C4-2B (cell line): Measurements from ENCODE around the gene C17orf58.

Experiments used
- H3K27ac ChIP-seq: fragments of 450-650 bp; 2 replicates; pipeline ENCODE4 v1.5.1; 2017
- CTCF ChIP-seq: fragments of 450-650 bp; conservative IDR thresholded peaks from 2 replicates; pipeline ENCODE4 v1.5.1; 2017; ENCODE audit warnings: mild to moderate bottlenecking
- ZFX ChIP-seq: fragments of 450-650 bp; IDR thresholded peaks from 2 replicates; pipeline ENCODE4 v1.6.1; 2017

Gene C17orf58

GRCh38 chr17:67995570-67996263 lies 552 bp downstream of the C17orf58 start:
- TF ChIP-seq ZFX (no peak), CTCF (no peak)
- peak overlapping the region; percentile 35 for H3K27ac ChIP-seq

DNA sequence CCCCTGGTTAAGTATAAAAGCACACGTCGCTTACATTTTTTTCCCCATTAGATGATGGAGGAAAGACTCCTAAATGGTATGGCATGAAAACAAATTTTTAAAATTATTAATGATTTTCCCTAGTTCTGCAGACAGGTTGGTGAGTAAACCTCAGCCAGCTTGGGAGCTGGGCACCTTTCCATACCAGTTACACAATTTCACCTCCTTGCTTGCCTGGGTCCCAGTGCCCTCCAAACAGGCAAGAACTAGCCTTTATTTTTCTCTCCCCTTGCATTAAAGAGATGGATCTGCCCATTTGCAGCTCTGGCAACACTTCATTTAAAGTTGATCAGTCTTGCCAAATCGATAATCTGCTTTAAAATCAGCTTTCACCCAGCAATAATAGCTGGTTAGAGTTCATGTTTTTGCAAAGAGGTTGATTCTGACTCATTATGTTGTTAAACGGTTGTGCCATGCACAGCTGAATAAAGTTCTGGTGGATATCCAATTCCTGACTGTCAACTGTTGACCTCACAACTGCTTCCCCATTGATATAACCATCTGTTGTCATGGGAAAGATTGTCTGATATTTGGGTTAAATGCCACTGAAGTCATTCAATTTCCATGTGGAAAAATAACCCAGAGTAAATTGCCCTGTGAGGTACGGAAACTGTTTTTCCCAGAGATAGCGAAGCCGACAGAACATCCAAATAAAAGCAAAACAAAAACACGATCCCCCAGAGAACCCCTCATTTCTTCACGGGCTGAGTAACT lies 1.3 kb downstream of the C17orf58 start:
- no peak for TF ChIP-seq ZFX
- no peak for TF ChIP-seq CTCF
- peak overlapping the region; percentile 35 for H3K27ac ChIP-seq

GRCh38 chr17:67993998-67994361 lies 2.3 kb downstream of the C17orf58 start:
- peak overlapping the region; percentile 96 for H3K27ac ChIP-seq
- TF ChIP-seq ZFX (peak; percentile 65; the same call in 1 of the 2 replicates), CTCF (no peak)

- H3K27ac ChIP-seq: peak overlapping the region; percentile 96
- TF ChIP-seq CTCF: no peak
- 0 out of 2 replicates have a peak, but pooled peaks have one; percentile 68 for TF ChIP-seq ZFX
Measured at GRCh38 chr17:67993153-67993997, 2.9 kb downstream of the C17orf58 start.

DNA sequence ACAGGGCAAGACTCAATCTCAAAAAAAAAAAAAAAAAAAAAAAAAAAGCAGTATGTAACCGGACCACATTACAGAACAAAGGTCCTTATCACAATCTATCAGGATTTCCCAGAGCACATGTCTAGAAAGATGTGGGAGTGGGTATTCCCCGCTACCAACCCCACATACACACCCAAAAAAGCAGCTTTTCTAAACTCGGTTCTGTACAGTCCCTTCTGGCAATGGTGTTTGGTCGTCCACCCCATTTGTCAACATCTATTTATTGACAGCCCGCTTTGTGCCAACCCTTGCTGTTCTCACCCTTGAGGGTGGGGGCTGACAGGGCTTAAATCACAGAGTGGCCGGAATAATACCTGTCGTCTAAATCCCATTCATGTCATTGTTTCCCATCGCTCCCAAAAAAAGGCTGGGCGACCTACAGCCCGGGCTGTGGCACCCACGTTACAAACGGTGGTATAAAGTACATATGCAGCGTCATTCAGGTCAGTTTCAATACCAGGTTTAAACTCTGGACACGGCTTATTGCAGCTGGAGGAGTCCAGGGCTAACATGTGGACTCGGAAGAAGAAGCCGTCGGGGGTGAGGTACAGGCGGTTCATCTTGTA lies 3.6 kb downstream of the C17orf58 start:
- no peak for TF ChIP-seq ZFX
- TF ChIP-seq CTCF: no peak
- peak overlapping the region; percentile 96 for H3K27ac ChIP-seq

GRCh38 chr17:67990909-67991308 lies 5.4 kb downstream of the C17orf58 start:
- TF ChIP-seq CTCF (no peak), ZFX (no peak)
- H3K27ac ChIP-seq: peak overlapping the region; percentile 11; the same call in 1 of the 2 replicates
